BJ (cell line): ENCODE results near the gene ALDH3A2. TPM values are rescaled to one million over a fixed set of nuclear protein-coding genes. Genes with fewer than 3 reads are reported as not detected.

Source experiments
- CTCF ChIA-PET: fragments of 350-600 bp; formaldehyde crosslinking; extraction: SDS; loops from one replicate; lab custom pipeline; 2021; ENCODE audit warnings: antibody characterized with exemption, inconsistent platforms; lab: Yijun Ruan, JAX
- POLR2A ChIA-PET: fragments of 300-600 bp; sonication (Branson Sonifier 250); formaldehyde crosslinking; extraction: SDS; loops from one replicate; lab custom pipeline; 2021; ENCODE audit warnings: antibody characterized with exemption; lab: Charles Lee
- DNase-seq: peaks from one replicate; pipeline ENCODE4 v3.0.0-alpha.2; 2011; ENCODE audit warnings: low read depth
- H3K27me3 ChIP-seq: 2 replicates; pipeline ENCODE4 v1.6.0; 2011; ENCODE audit warnings: low read length; ENCODE audit not compliant: control insufficient read depth, insufficient read depth
- H3K36me3 ChIP-seq: 2 replicates; pipeline ENCODE4 v1.5.1; 2011; ENCODE audit warnings: low read length; ENCODE audit not compliant: control insufficient read depth, insufficient read depth
- H3K4me3 ChIP-seq: 2 replicates; pipeline ENCODE4 v1.5.1; 2011; ENCODE audit warnings: low read depth, mild to moderate bottlenecking, control low read depth, low read length
- CTCF ChIP-seq: IDR thresholded peaks from 2 replicates; pipeline ENCODE4 v1.5.1; 2011; ENCODE audit warnings: low read depth, mild to moderate bottlenecking, control low read depth, inconsistent platforms, low read length, moderate library complexity; ENCODE audit not compliant: insufficient read depth
- polyA plus RNA-seq: library from polyadenylated mRNA; depleted of rRNA; stranded (reverse); fragments of >200 nt; gene quantifications from 2 replicates; pipeline ENCODE4 v1.2.3, GENCODE V29; 2011; rRNA removed
- small RNA-seq: library from RNA; depleted of rRNA; stranded (forward); fragments of <200 nt; gene quantifications from one replicate; pipeline ENCODE3, GENCODE V24; 2012; ENCODE audit warnings: low replicate concordance, low read depth; ENCODE audit not compliant: insufficient read length

ALDH3A2 gene
- polyA plus RNA-seq, 1 experiment, result 10.2 TPM

GRCh38 chr17:19724501-19725420 is 76.2 kb downstream of the ALDH3A2 start:
- DNase-seq, result no peak
- no peaks in the 10 kb centered on the region for H3K36me3 ChIP-seq
- no peak overlapping the region for H3K4me3 ChIP-seq
- H3K27me3 ChIP-seq, result no peaks in the 10 kb centered on the region
- POLR2A ChIA-PET, result no interaction called here
- CTCF ChIA-PET, result no interaction called here
- no peak for TF ChIP-seq CTCF

GRCh38 chr17:19725486-19725885 is 76.9 kb downstream of the ALDH3A2 start:
- POLR2A ChIA-PET, result no interaction called here
- Histone ChIP-seq H3K4me3 (no peak overlapping the region), H3K36me3 (no peaks in the 10 kb centered on the region), H3K27me3 (no peaks in the 10 kb centered on the region)
- DNase-seq, result no peak
- no peak for TF ChIP-seq CTCF
- CTCF ChIA-PET, result no interaction called here

- peaks cover 3% of the 10 kb centered on the region for H3K27me3 ChIP-seq
- H3K36me3 ChIP-seq, result no peaks in the 10 kb centered on the region
- ChIA-PET CTCF (interaction anchor here (1.0 to 4.5 kb wide), 3 partner anchors 18 to 78 kb away, joined by 4 to 34 read pairs (median 8); partner anchors contain the start of gene ALDH3A2), POLR2A (no interaction called here)
- DNase-seq, result no peak
- no peak overlapping the region for H3K4me3 ChIP-seq
- TF ChIP-seq CTCF, result no peak
Observed at GRCh38 chr17:19726631-19727376, 78.3 kb downstream of the ALDH3A2 start.

Small RNA genes within 50 kb of the gene (small RNA-seq; reads per million reads assigned to genes)
- gene NMTRQ-TTG12-1, result not detected
- not detected for gene RF00322

Other genes with a start within 250 kb of the ALDH3A2 start
- gene RNF112, start 237.5 kb upstream of the ALDH3A2 start, polyA plus RNA-seq, result 0.60 and 0.70 TPM in 2 replicates
- 0.11 and 0.22 TPM in 2 replicates for gene SLC47A1, start 114.9 kb upstream of the ALDH3A2 start, polyA plus RNA-seq
- not detected in 2 replicates for gene SLC47A2, start 67.8 kb downstream of the ALDH3A2 start, polyA plus RNA-seq
- 0.11 and 0.20 TPM in 2 replicates for gene ALDH3A1, start 99.5 kb downstream of the ALDH3A2 start, polyA plus RNA-seq
- gene ULK2, start 219.2 kb downstream of the ALDH3A2 start, polyA plus RNA-seq, result 38.2 and 39.4 TPM in 2 replicates